Measurements from ENCODE around the gene C16orf54.

DNA sequence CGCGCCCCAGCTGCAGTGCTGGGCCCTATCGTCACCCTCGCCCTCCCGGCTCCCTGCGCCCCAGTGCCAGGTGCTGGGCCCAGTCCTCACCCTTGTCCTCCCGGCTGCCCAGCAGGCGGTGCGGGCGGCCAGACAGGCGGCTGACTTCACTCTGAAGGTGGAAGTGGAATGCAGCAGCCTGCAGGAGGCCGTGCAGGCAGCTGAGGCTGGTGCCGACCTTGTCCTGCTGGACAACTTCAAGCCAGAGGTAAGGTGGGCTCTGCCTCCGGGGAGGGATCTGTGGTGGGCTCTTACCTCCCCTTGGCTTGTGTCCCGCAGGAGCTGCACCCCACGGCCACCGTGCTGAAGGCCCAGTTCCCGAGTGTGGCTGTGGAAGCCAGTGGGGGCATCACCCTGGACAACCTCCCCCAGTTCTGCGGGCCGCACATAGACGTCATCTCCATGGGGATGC is 48.9 kb downstream of the C16orf54 start:
- TF ChIP-seq POLR2A (IDR thresholded peaks at IDR 0.05), result no peak
- TF ChIP-seq, protein P1, sequence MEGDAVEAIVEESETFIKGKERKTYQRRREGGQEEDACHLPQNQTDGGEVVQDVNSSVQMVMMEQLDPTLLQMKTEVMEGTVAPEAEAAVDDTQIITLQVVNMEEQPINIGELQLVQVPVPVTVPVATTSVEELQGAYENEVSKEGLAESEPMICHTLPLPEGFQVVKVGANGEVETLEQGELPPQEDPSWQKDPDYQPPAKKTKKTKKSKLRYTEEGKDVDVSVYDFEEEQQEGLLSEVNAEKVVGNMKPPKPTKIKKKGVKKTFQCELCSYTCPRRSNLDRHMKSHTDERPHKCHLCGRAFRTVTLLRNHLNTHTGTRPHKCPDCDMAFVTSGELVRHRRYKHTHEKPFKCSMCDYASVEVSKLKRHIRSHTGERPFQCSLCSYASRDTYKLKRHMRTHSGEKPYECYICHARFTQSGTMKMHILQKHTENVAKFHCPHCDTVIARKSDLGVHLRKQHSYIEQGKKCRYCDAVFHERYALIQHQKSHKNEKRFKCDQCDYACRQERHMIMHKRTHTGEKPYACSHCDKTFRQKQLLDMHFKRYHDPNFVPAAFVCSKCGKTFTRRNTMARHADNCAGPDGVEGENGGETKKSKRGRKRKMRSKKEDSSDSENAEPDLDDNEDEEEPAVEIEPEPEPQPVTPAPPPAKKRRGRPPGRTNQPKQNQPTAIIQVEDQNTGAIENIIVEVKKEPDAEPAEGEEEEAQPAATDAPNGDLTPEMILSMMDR (IDR thresholded peaks at IDR 0.05), result no peak

Measured in sigmoid colon (tissue), 3 donors.